Thyroid gland (tissue), 4 donors: ENCODE results near the gene CLIC3. TPM values are rescaled to one million over a fixed set of nuclear protein-coding genes. Genes with fewer than 3 reads are reported as not detected.

Experiments used
- DNase-seq, 2 donors: peaks; one replicate each; pipeline ENCODE4 v3.0.0-alpha.2; 2019
- H3K27ac ChIP-seq, 3 donors: fragments of 200-600 bp; sonication (generic); 1 replicate in 2 of 3; 2 replicates in 1 of 3; pipeline ENCODE4 v1.5.1; 2016 to 2019; ENCODE audit warnings: mild to moderate bottlenecking in 1 of 3, moderate library complexity in 1 of 3
- H3K27me3 ChIP-seq: fragments of 200-600 bp; sonication (generic); one replicate; pipeline ENCODE4 v1.5.1; 2019
- H3K36me3 ChIP-seq, 2 donors: fragments of 200-600 bp; sonication (generic); one replicate each; pipeline ENCODE4 v1.5.1; 2016 to 2019
- H3K4me1 ChIP-seq, 2 donors: fragments of 200-600 bp; sonication (generic); one replicate each; pipeline ENCODE4 v1.5.1; 2017 to 2019
- H3K4me3 ChIP-seq, 3 donors: fragments of 200-600 bp; sonication (generic); replicated peaks in 1 of 3; 1 replicate in 2 of 3; 2 replicates in 1 of 3; pipeline ENCODE4 v1.5.1; 2016; ENCODE audit warnings: mild to moderate bottlenecking in 1 of 3
- H3K9me3 ChIP-seq: fragments of 200-600 bp; sonication (generic); one replicate; pipeline ENCODE4 v1.5.1; 2017
- POLR2A ChIP-seq, 2 donors: fragments of 450-650 bp; IDR thresholded peaks; one replicate each; pipeline ENCODE4 v1.6.1; 2017; ENCODE audit warnings: antibody characterized with exemption in 2 of 2, mild to moderate bottlenecking in 2 of 2, moderate library complexity in 1 of 2
- WGBS, 2 donors: methylation state at CpG; one replicate each; pipeline ENCODE4 v1.1.5; 2017; 5-methylcytosine and 5-hydroxymethylcytosine counted together
- intact Hi-C: fragments of 100-400 bp; cut with DNase I; formaldehyde crosslinking; loops from one replicate; pipeline ENCODE4 v1.15.1; 2023
- total RNA-seq, 4 donors: library from RNA; depleted of rRNA; stranded (reverse); fragments of >200 nt; gene quantifications; one replicate each; pipeline ENCODE4 v1.2.3, GENCODE V29; 2016
- TF ChIP-seq, protein P1 (sequence below), 6 experiments: fragments of 200-600 bp in 3 of 6; fragments of 450-650 bp in 3 of 6; sonication (generic) in 3 of 6; IDR thresholded peaks; one replicate each; pipeline ENCODE4 v1.5.1; 2016 to 2019; ENCODE audit warnings: antibody characterized with exemption in 6 of 6, mild to moderate bottlenecking in 2 of 6, inconsistent platforms in 1 of 6, moderate library complexity in 1 of 6

Gene CLIC3
- total RNA-seq, 4 donors from 2014 or later: 97.7 to 301 (median 268) TPM

DNA sequence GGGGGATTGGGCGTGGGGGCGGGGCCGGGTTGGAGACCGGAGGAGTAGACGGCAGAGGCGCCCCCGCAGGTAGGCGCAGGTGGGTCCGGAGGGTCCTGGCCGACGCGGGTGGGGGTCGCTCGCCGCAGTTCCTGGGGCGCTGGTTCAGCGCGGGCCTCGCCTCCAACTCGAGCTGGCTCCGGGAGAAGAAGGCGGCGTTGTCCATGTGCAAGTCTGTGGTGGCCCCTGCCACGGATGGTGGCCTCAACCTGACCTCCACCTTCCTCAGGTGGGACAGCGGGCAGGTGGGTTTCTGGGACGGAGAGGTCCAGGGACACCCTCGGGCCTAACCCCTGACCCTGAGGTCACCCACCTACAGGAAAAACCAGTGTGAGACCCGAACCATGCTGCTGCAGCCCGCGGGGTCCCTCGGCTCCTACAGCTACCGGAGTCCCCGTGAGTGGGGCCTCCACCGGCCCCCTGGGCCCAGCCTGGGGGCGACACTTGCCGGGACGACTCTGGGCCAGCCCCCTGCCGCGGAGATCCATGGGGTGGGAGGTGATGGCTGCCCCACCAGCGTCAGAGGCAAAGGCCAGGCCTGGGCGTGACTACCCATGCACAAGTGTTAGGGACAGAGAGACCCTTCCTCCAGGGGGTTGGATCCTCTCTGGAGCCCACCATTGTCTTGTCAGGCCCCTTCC lies 17.4 kb downstream of the CLIC3 start:
- Histone ChIP-seq H3K4me3 (no peak overlapping the region), H3K9me3 (no peaks in the 10 kb centered on the region), H3K27me3 (no peaks in the 10 kb centered on the region), H3K36me3 (no peaks in the 10 kb centered on the region), H3K27ac (no peak overlapping the region), H3K4me1 (peaks cover 7 to 13% of the 10 kb centered on the region in 2 donors)
- intact Hi-C loops: no loop called here
- 84 to 93% methylated on average over 2 to 15 of the region's 41 CpGs for WGBS, 2 donors
- no peak for DNase-seq
- TF ChIP-seq POLR2A (IDR thresholded peaks at IDR 0.05): no peak
- TF ChIP-seq, protein P1, sequence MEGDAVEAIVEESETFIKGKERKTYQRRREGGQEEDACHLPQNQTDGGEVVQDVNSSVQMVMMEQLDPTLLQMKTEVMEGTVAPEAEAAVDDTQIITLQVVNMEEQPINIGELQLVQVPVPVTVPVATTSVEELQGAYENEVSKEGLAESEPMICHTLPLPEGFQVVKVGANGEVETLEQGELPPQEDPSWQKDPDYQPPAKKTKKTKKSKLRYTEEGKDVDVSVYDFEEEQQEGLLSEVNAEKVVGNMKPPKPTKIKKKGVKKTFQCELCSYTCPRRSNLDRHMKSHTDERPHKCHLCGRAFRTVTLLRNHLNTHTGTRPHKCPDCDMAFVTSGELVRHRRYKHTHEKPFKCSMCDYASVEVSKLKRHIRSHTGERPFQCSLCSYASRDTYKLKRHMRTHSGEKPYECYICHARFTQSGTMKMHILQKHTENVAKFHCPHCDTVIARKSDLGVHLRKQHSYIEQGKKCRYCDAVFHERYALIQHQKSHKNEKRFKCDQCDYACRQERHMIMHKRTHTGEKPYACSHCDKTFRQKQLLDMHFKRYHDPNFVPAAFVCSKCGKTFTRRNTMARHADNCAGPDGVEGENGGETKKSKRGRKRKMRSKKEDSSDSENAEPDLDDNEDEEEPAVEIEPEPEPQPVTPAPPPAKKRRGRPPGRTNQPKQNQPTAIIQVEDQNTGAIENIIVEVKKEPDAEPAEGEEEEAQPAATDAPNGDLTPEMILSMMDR (IDR thresholded peaks at IDR 0.05): no peak

- H3K27me3 ChIP-seq: no peaks in the 10 kb centered on the region
- H3K9me3 ChIP-seq: no peaks in the 10 kb centered on the region
- intact Hi-C loops: no loop called here
- peak overlapping the region in 1 of 3 donors; percentile 30 for H3K4me3 ChIP-seq
- H3K27ac ChIP-seq: no peak overlapping the region
- TF ChIP-seq POLR2A (IDR thresholded peaks at IDR 0.05): no peak
- TF ChIP-seq, protein P1 (IDR thresholded peaks at IDR 0.05): no peak
- H3K36me3 ChIP-seq: no peaks in the 10 kb centered on the region
- peaks cover 7 to 13% of the 10 kb centered on the region in 2 donors for H3K4me1 ChIP-seq
- DNase-seq: peak; percentile 51 to 60
- WGBS, 2 donors: 0% methylated on average over 5 of the region's 78 CpGs; no CpG with 5 or more reads in 1 of the 2 donors
These were observed 18.1 kb downstream of the CLIC3 start for GRCh38 chr9:136978073-136978864.

- Histone ChIP-seq H3K27me3 (no peaks in the 10 kb centered on the region), H3K4me1 (peaks cover 7 to 13% of the 10 kb centered on the region in 2 donors), H3K36me3 (no peaks in the 10 kb centered on the region), H3K4me3 (peak overlapping the region in 1 of 3 donors; percentile 30), H3K27ac (no peak overlapping the region), H3K9me3 (no peaks in the 10 kb centered on the region)
- WGBS, 2 donors: 57 to 60% methylated on average over 3 of the region's 33 CpGs
- TF ChIP-seq, protein P1 (IDR thresholded peaks at IDR 0.05): no peak
- no peak for TF ChIP-seq POLR2A (IDR thresholded peaks at IDR 0.05)
- intact Hi-C loops: no loop called here
- no peak for DNase-seq
These were observed 18.7 kb downstream of the CLIC3 start for GRCh38 chr9:136977649-136978072.

- no peaks in the 10 kb centered on the region for H3K27me3 ChIP-seq
- no peak within 1 kb of the TSS for H3K27ac ChIP-seq
- WGBS, 2 donors: 71 to 96% methylated on average over 4 to 8 of the region's 10 CpGs
- DNase-seq: no peak
- intact Hi-C loops: no loop called here
- no peak for TF ChIP-seq POLR2A (IDR thresholded peaks at IDR 0.05)
- TF ChIP-seq, protein P1 (IDR thresholded peaks at IDR 0.05): no peak
- H3K4me3 ChIP-seq: peak within 1 kb of the TSS in 1 of 3 donors; percentile 30
- peaks cover 7 to 13% of the 10 kb centered on the region in 2 donors for H3K4me1 ChIP-seq
- H3K9me3 ChIP-seq: no peaks in the 10 kb centered on the region
- no peaks in the 10 kb centered on the region for H3K36me3 ChIP-seq
These were observed 19.1 kb downstream of the CLIC3 start, which contains the start of gene PTGDS for GRCh38 chr9:136977223-136977622. Gene PTGDS (plus strand): TSS chr9:136977504. CDS start chr9:136977579, 75 bp downstream.

- 76 to 78% methylated on average over 8 to 10 of the region's 14 CpGs for WGBS, 2 donors
- intact Hi-C loops: no loop called here
- Histone ChIP-seq H3K9me3 (no peaks in the 10 kb centered on the region), H3K27ac (no peak overlapping the region), H3K27me3 (no peaks in the 10 kb centered on the region), H3K4me1 (peaks cover 7 to 13% of the 10 kb centered on the region in 2 donors), H3K36me3 (no peaks in the 10 kb centered on the region), H3K4me3 (no peak overlapping the region)
- TF ChIP-seq POLR2A (IDR thresholded peaks at IDR 0.05): no peak
- TF ChIP-seq, protein P1 (IDR thresholded peaks at IDR 0.05): peak in 1 of 6 experiments; percentile 13
- no peak for DNase-seq
These were observed 20.7 kb downstream of the CLIC3 start for GRCh38 chr9:136975644-136976043.
